Inflammatory macrophage treated with lipopolysaccharide for 1 hour (primary cell): ENCODE results near the gene SUPT20HL2.
"Not testable (repeated sequence)": the region's sequence is repeated elsewhere in the genome, so short reads cannot be mapped to it uniquely, and the experiment has no call there.

Source experiments
- DNase-seq, 2 donors: peaks; one replicate each; pipeline ENCODE4 v3.0.0-alpha.2; 2020 to 2022

Gene SUPT20HL2

GRCh38 chrX:24314019-24314635, at the start of gene SUPT20HL2:
Gene SUPT20HL2 (minus strand): TSS chrX:24314069. CDS start chrX:24313315, 754 bp downstream.
- no peak for DNase-seq

GRCh38 chrX:24362089-24362745, 48.3 kb upstream of the SUPT20HL2 start:
- not testable (repeated sequence) for DNase-seq

- DNase-seq: no peak
Observed at GRCh38 chrX:24360272-24360671, 46.4 kb upstream of the SUPT20HL2 start, which contains the start of gene SUPT20HL1. Gene SUPT20HL1 (plus strand): TSS chrX:24360639. CDS start chrX:24362761, 2,122 bp downstream.

GRCh38 chrX:24357106-24357505, 43.2 kb upstream of the SUPT20HL2 start:
- no peak for DNase-seq

GRCh38 chrX:24355095-24355494, 41.2 kb upstream of the SUPT20HL2 start:
- DNase-seq: no peak

- DNase-seq: no peak
Observed at GRCh38 chrX:24350217-24350616, 36.3 kb upstream of the SUPT20HL2 start.

GRCh38 chrX:24347881-24348280, 34.0 kb upstream of the SUPT20HL2 start:
- DNase-seq: no peak

GRCh38 chrX:24343719-24344118, 29.9 kb upstream of the SUPT20HL2 start:
- peak in 1 of 2 donors; percentile 1 for DNase-seq

GRCh38 chrX:24341795-24342194, 27.9 kb upstream of the SUPT20HL2 start:
- no peak for DNase-seq

GRCh38 chrX:24340501-24340900, 26.6 kb upstream of the SUPT20HL2 start:
- no peak for DNase-seq

GRCh38 chrX:24339911-24340310, 26.0 kb upstream of the SUPT20HL2 start:
- DNase-seq: no peak

GRCh38 chrX:24335871-24336270, 22.0 kb upstream of the SUPT20HL2 start:
- DNase-seq: no peak

GRCh38 chrX:24334461-24334860, 20.6 kb upstream of the SUPT20HL2 start:
- no peak for DNase-seq

GRCh38 chrX:24333371-24333770, 19.5 kb upstream of the SUPT20HL2 start:
- no peak for DNase-seq

- DNase-seq: no peak
Observed at GRCh38 chrX:24332878-24333277, 19.0 kb upstream of the SUPT20HL2 start.

GRCh38 chrX:24325231-24325630, 11.4 kb upstream of the SUPT20HL2 start:
- no peak for DNase-seq

- no peak for DNase-seq
Observed at GRCh38 chrX:24321741-24322395, 8.0 kb upstream of the SUPT20HL2 start.

- no peak for DNase-seq
Observed at GRCh38 chrX:24317567-24317966, 3.7 kb upstream of the SUPT20HL2 start.

GRCh38 chrX:24316111-24316510, 2.2 kb upstream of the SUPT20HL2 start:
- no peak for DNase-seq

- DNase-seq: not testable (repeated sequence)
Observed at GRCh38 chrX:24312249-24312607, 1.6 kb downstream of the SUPT20HL2 start.

GRCh38 chrX:24311507-24312248, 2.2 kb downstream of the SUPT20HL2 start:
- DNase-seq: not testable (repeated sequence)

GRCh38 chrX:24310916-24311315, 3.0 kb downstream of the SUPT20HL2 start:
- DNase-seq: not testable (repeated sequence)
